Calu3 (cell line): Measurements from ENCODE around the gene PIP4K2B. TPM values are rescaled to one million over a fixed set of nuclear protein-coding genes. Genes with fewer than 3 reads are reported as not detected.

Source experiments
- BruUV-seq: library from RNA; stranded (reverse); fragments of 400-500 nt; replicated peaks from 2 replicates; lab custom pipeline; 2021; lab: Mats Ljungman, UMichigan
- CTCF ChIA-PET: fragments of 300-600 bp; sonication (Branson Sonifier 250); formaldehyde crosslinking; loops from one replicate; lab custom pipeline; 2022; ENCODE audit warnings: antibody characterized with exemption; lab: Charles Lee
- DNase-seq: peaks from one replicate; pipeline ENCODE4 v3.0.0; 2022
- H3K27ac Mint-ChIP-seq: one replicate; pipeline ENCODE4 v1.8.0; 2022; ENCODE audit warnings: mixed read lengths; ENCODE audit not compliant: unreplicated experiment
- H3K27me3 Mint-ChIP-seq: one replicate; pipeline ENCODE4 v1.8.0; 2022; ENCODE audit warnings: mixed read lengths; ENCODE audit not compliant: unreplicated experiment
- H3K36me3 Mint-ChIP-seq: one replicate; pipeline ENCODE4 v1.8.0; 2022; ENCODE audit warnings: mild to moderate bottlenecking, moderate library complexity, mixed read lengths; ENCODE audit not compliant: insufficient read depth, unreplicated experiment
- H3K4me1 Mint-ChIP-seq: one replicate; pipeline ENCODE4 v1.8.0; 2022; ENCODE audit warnings: mild to moderate bottlenecking, low read depth, mixed read lengths; ENCODE audit not compliant: unreplicated experiment
- H3K4me3 Mint-ChIP-seq: one replicate; pipeline ENCODE4 v1.8.0; 2022; ENCODE audit warnings: mild to moderate bottlenecking, low read depth, moderate library complexity, mixed read lengths; ENCODE audit not compliant: unreplicated experiment
- H3K9me3 Mint-ChIP-seq: one replicate; pipeline ENCODE4 v1.8.0; 2022; ENCODE audit warnings: low read depth, mixed read lengths; ENCODE audit not compliant: unreplicated experiment
- intact Hi-C: fragments of 100-400 bp; cut with micrococcal nuclease; formaldehyde crosslinking; loops from one replicate; pipeline ENCODE4 v1.10.0; 2022; ENCODE audit not compliant: unreplicated experiment
- total RNA-seq: library from RNA; stranded (reverse); gene quantifications from 2 replicates; pipeline ENCODE4 v1.2.3, GENCODE V29; 2022
- TF ChIP-seq, protein P1 (sequence below): fragments of 200-600 bp; IDR thresholded peaks from one replicate; pipeline ENCODE4 v1.8.0; 2022; ENCODE audit warnings: antibody characterized with exemption; ENCODE audit not compliant: unreplicated experiment

PIP4K2B gene
- total RNA-seq, 1 experiment from 2014 or later: 120 TPM

DNA sequence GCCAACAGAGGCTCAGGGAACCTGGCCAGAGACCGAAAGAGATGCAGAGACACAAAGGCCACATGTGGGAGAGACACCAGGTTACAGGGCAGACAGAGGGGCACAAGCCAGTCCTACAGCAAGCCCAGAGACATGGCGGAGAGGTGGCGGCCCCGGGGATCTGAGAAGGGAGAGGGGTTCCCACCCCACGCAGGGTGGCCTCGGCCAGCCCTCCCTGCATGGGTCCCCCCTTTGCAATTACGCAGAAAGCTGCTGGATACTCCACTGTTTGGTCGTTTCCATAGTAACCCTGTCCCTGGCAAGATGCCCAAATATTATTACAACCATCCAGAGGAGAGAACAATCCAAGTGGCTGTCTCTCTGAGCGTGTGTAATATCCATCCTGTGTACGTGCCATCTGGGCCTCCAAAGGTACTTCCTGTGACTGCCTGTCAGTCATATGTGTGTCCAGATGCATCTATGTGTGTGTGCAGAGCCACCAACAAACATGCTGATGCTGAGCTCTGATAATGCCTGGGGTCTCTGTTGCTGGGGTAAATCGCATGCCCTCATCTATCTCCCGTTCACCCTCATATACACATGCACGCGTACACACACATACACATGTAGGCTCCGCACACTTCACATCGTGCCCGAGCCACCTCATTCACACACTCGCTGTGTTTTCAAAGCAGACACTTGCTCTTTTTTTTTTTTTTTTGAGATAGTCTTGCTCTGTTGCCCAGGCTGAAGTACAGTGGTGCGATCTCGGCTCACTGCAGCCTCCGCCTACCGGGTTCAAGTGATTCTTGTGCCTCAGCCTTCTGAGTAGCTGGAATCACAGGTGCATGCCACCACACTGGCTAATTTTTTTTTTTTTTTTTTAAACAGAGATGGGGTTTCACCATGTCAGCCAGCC lies 56.7 kb downstream of the PIP4K2B start:
- Mint-ChIP-seq H3K9me3 (no peaks in the 10 kb centered on the region), H3K4me1 (peaks cover 53% of the 10 kb centered on the region), H3K36me3 (peaks cover 99% of the 10 kb centered on the region), H3K27me3 (no peaks in the 10 kb centered on the region), H3K27ac (no peak overlapping the region), H3K4me3 (no peak overlapping the region)
- TF ChIP-seq, protein P1, sequence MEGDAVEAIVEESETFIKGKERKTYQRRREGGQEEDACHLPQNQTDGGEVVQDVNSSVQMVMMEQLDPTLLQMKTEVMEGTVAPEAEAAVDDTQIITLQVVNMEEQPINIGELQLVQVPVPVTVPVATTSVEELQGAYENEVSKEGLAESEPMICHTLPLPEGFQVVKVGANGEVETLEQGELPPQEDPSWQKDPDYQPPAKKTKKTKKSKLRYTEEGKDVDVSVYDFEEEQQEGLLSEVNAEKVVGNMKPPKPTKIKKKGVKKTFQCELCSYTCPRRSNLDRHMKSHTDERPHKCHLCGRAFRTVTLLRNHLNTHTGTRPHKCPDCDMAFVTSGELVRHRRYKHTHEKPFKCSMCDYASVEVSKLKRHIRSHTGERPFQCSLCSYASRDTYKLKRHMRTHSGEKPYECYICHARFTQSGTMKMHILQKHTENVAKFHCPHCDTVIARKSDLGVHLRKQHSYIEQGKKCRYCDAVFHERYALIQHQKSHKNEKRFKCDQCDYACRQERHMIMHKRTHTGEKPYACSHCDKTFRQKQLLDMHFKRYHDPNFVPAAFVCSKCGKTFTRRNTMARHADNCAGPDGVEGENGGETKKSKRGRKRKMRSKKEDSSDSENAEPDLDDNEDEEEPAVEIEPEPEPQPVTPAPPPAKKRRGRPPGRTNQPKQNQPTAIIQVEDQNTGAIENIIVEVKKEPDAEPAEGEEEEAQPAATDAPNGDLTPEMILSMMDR: no peak
- CTCF ChIA-PET: interaction anchor here (0.6 kb wide), 1 partner anchor 624 kb away, joined by 3 read pairs; no protein-coding TSS in a partner anchor
- intact Hi-C loops: no loop called here
- DNase-seq: peak; percentile 63
- BruUV-seq: no TSS peak

DNA sequence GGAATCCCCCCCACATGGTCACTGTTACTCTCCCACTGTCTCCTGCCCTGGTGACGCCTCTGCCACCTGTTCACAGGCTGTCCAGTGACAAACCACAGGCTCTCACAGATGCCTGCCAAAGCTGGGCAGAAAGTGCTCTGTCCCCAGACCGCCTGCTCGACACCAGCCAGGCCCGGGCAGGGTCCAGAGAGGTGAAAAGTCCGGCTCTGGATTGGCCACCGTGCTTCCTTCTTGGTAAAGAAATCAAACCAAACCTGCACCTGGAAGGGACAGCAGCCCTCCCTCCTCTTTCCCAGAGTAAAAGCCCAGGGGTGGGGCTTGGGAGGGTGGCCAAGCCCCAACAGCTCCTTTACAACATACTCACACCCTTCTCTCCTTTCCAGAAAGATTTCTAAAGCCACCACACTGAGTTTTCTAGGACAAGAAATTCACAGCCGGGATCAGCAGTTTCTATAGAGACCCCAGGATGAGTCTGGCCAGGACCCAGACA lies 57.4 kb downstream of the PIP4K2B start:
- DNase-seq: no peak
- TF ChIP-seq, protein P1: no peak
- no peaks in the 10 kb centered on the region for H3K9me3 Mint-ChIP-seq
- H3K36me3 Mint-ChIP-seq: peaks cover 99% of the 10 kb centered on the region
- peaks cover 52% of the 10 kb centered on the region for H3K4me1 Mint-ChIP-seq
- no TSS peak for BruUV-seq
- H3K4me3 Mint-ChIP-seq: no peak overlapping the region
- no peak overlapping the region for H3K27ac Mint-ChIP-seq
- intact Hi-C loops: no loop called here
- H3K27me3 Mint-ChIP-seq: no peaks in the 10 kb centered on the region
- CTCF ChIA-PET: no interaction called here

DNA sequence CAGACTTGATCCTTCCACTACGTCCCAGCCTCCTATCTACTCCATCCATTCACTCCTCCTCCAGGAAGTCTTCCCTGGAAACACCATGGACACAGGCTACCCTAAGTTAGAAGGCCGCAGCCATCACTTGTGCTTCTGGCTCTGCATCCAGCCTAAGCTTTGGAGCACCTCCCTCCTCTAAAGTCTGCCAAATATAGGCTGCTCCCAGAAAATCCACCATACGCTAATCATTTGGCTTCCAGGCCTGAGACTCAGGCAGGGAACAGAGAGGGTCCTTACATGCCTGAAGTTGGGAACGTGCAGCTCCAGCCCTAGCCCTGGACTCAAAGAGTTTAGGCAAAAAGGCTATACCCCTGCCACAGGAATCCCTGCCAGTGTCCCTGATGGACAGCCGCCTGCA lies 57.9 kb downstream of the PIP4K2B start:
- DNase-seq: no peak
- Mint-ChIP-seq H3K4me3 (no peak overlapping the region), H3K27ac (no peak overlapping the region), H3K9me3 (no peaks in the 10 kb centered on the region), H3K36me3 (peaks cover 99% of the 10 kb centered on the region), H3K27me3 (no peaks in the 10 kb centered on the region), H3K4me1 (peaks cover 47% of the 10 kb centered on the region)
- no TSS peak for BruUV-seq
- intact Hi-C loops: no loop called here
- CTCF ChIA-PET: no interaction called here
- TF ChIP-seq, protein P1: no peak

DNA sequence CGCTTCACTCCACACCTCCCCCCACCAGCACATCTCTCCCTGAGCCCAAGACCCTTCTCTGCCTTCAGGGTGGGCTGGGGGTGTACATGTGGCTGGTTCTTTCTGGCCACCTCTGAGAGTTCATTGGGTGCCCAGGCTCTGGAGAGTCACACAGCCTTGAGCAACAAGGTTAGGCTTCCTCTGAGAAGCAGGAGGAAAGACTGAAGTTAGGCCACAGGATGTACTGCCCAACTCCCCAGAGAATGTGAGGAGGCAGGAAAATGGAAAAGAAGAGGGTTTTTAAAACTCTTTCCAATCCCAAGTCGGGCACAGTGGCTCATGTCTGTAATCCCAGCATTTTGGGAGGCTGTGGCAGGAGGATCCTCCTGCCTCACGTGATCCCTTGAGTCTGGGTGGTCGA lies 58.5 kb downstream of the PIP4K2B start:
- CTCF ChIA-PET: no interaction called here
- Mint-ChIP-seq H3K36me3 (peaks cover 99% of the 10 kb centered on the region), H3K27me3 (no peaks in the 10 kb centered on the region), H3K4me3 (no peak overlapping the region), H3K4me1 (peaks cover 40% of the 10 kb centered on the region), H3K27ac (no peak overlapping the region), H3K9me3 (no peaks in the 10 kb centered on the region)
- no TSS peak for BruUV-seq
- no peak for DNase-seq
- TF ChIP-seq, protein P1: no peak
- intact Hi-C loops: no loop called here
